SK-N-SH treated with all-trans-retinoic acid at 6 μM for 48 hours (cell line): ENCODE measurements around the gene CHST2.

Experiments used
- ARNTL ChIP-seq: fragments of 450-650 bp; formaldehyde crosslinking; IDR thresholded peaks from 2 replicates; pipeline ENCODE4 v1.5.0; 2020; ENCODE audit warnings: low read depth, mild to moderate bottlenecking, moderate library complexity, borderline replicate concordance
- BACH2 ChIP-seq: fragments of 250-450 bp; sonication (Bioruptor Pico); IDR thresholded peaks from 2 replicates; pipeline ENCODE4 v1.9.0; 2021; ENCODE audit warnings: mild to moderate bottlenecking, borderline replicate concordance
- CREB5 ChIP-seq: fragments of 250-450 bp; sonication (Bioruptor Pico); IDR thresholded peaks from 2 replicates; pipeline ENCODE4 v1.5.1; 2020; ENCODE audit warnings: low read depth, mild to moderate bottlenecking, moderate library complexity
- ESRRG ChIP-seq: fragments of 250-450 bp; sonication (Bioruptor Pico); IDR thresholded peaks from 2 replicates; pipeline ENCODE4 v1.6.1; 2021; ENCODE audit warnings: mild to moderate bottlenecking
- GLIS3 ChIP-seq: fragments of 250-450 bp; sonication (Bioruptor Pico); IDR thresholded peaks from 2 replicates; pipeline ENCODE4 v1.5.0; 2020; ENCODE audit warnings: mild to moderate bottlenecking, moderate library complexity
- ISL1 ChIP-seq: fragments of 250-450 bp; sonication (Bioruptor Pico); IDR thresholded peaks from 2 replicates; pipeline ENCODE4 v2.1.2; 2022; ENCODE audit warnings: mild to moderate bottlenecking, moderate library complexity
- PATZ1 ChIP-seq: fragments of 250-450 bp; sonication (Bioruptor Pico); IDR thresholded peaks from 2 replicates; pipeline ENCODE4 v1.8.0; 2020; ENCODE audit warnings: mild to moderate bottlenecking, moderate library complexity, borderline replicate concordance
- POU6F1 ChIP-seq: fragments of 250-450 bp; sonication (Bioruptor Pico); IDR thresholded peaks from 2 replicates; pipeline ENCODE4 v1.8.0; 2021; ENCODE audit warnings: low read depth, mild to moderate bottlenecking, moderate library complexity, borderline replicate concordance
- RARB ChIP-seq: fragments of 250-450 bp; sonication (Bioruptor Pico); IDR thresholded peaks from 2 replicates; pipeline ENCODE4 v1.8.0; 2021; ENCODE audit warnings: mild to moderate bottlenecking, moderate library complexity
- SNAI2 ChIP-seq: fragments of 250-450 bp; sonication (Bioruptor Pico); IDR thresholded peaks from 2 replicates; pipeline ENCODE4 v1.5.0; 2020; ENCODE audit warnings: mild to moderate bottlenecking, moderate library complexity
- TSHZ2 ChIP-seq: fragments of 250-450 bp; sonication (Bioruptor Pico); IDR thresholded peaks from 2 replicates; pipeline ENCODE4 v1.5.0; 2020; ENCODE audit warnings: mild to moderate bottlenecking, moderate library complexity
- ZNF565 ChIP-seq: fragments of 450-650 bp; formaldehyde crosslinking; conservative IDR thresholded peaks from 2 replicates; pipeline ENCODE4 v1.5.0; 2020; ENCODE audit warnings: low read depth, mild to moderate bottlenecking, moderate library complexity

- TF ChIP-seq ZNF565 (CRISPR knock-in tag): no peak
- TF ChIP-seq ISL1 (CRISPR knock-in tag): no peak
- TF ChIP-seq TSHZ2 (CRISPR knock-in tag): no peak
- TF ChIP-seq ARNTL: no peak
- TF ChIP-seq ESRRG (CRISPR knock-in tag): no peak
- TF ChIP-seq SNAI2 (CRISPR knock-in tag): no peak
- no peak for TF ChIP-seq PATZ1 (CRISPR knock-in tag)
- no peak for TF ChIP-seq POU6F1
- TF ChIP-seq RARB (CRISPR knock-in tag): no peak
- no peak for TF ChIP-seq CREB5 (CRISPR knock-in tag)
- TF ChIP-seq BACH2: no peak
- no peak for TF ChIP-seq GLIS3 (CRISPR knock-in tag)
Measured at GRCh38 chr3:143092191-143092590, 27.4 kb upstream of the CHST2 start.
